PC-9 (cell line): Measurements from ENCODE around the gene ID4. TPM values are rescaled to one million over a fixed set of nuclear protein-coding genes. Genes with fewer than 3 reads are reported as not detected.

Source experiments
- BruUV-seq: library from RNA; stranded (reverse); fragments of 400-500 nt; replicated peaks from 2 replicates; lab custom pipeline; 2021; lab: Mats Ljungman, UMichigan
- CTCF ChIA-PET: fragments of 300-600 bp; sonication (Branson Sonifier 250); formaldehyde crosslinking; loops from one replicate; lab custom pipeline; 2022; ENCODE audit warnings: antibody characterized with exemption; lab: Charles Lee
- POLR2A ChIA-PET: fragments of 300-600 bp; sonication (Branson Sonifier 250); formaldehyde crosslinking; loops from one replicate; lab custom pipeline; 2022; ENCODE audit warnings: antibody characterized with exemption; ENCODE audit not compliant: unreplicated experiment; lab: Charles Lee
- DNase-seq, 2 experiments: peaks; one replicate each; pipeline versions ENCODE4 v3.0.0 to v3.0.0-alpha.2; 2015 to 2022; ENCODE audit warnings: mixed read lengths in 1 of 2
- H2AFZ ChIP-seq: fragments of 200-600 bp; sonication (generic); 2 replicates; pipeline ENCODE4 v1.8.1; 2017; ENCODE audit warnings: antibody characterized with exemption
- H3F3A ChIP-seq: fragments of 200-600 bp; sonication (generic); 2 replicates; pipeline ENCODE4 v1.8.1; 2017; ENCODE audit warnings: antibody characterized with exemption, mild to moderate bottlenecking, low read depth; ENCODE audit not compliant: insufficient read depth
- H3K27ac ChIP-seq: fragments of 200-600 bp; sonication (generic); 2 replicates; pipeline ENCODE4 v1.6.1; 2016; ENCODE audit warnings: mixed run types
- H3K27me3 ChIP-seq: fragments of 200-600 bp; sonication (generic); 2 replicates; pipeline ENCODE4 v1.6.1; 2016; ENCODE audit warnings: low read depth, mixed run types; ENCODE audit not compliant: insufficient read depth
- H3K36me3 ChIP-seq: fragments of 200-600 bp; sonication (generic); 2 replicates; pipeline ENCODE4 v1.6.1; 2016; ENCODE audit warnings: low read depth, mixed run types
- H3K4me1 ChIP-seq: fragments of 200-600 bp; sonication (generic); replicated peaks from 2 replicates; pipeline ENCODE4 v1.6.1; 2016; ENCODE audit warnings: mixed run types; ENCODE audit not compliant: insufficient read depth
- H3K4me2 ChIP-seq: fragments of 200-600 bp; sonication (generic); 2 replicates; pipeline ENCODE4 v1.6.1; 2017; ENCODE audit warnings: mixed run types
- H3K4me3 ChIP-seq: fragments of 200-600 bp; sonication (generic); 2 replicates; pipeline ENCODE4 v1.6.1; 2016; ENCODE audit warnings: mixed run types
- H3K79me2 ChIP-seq: fragments of 200-600 bp; sonication (generic); 2 replicates; pipeline ENCODE4 v1.6.1; 2017; ENCODE audit warnings: low read depth, mixed run types
- H3K9me2 ChIP-seq: fragments of 200-600 bp; sonication (generic); 2 replicates; pipeline ENCODE4 v1.8.1; 2017; ENCODE audit warnings: mild to moderate bottlenecking; ENCODE audit not compliant: insufficient read depth
- H3K9me3 ChIP-seq: fragments of 200-600 bp; sonication (generic); 2 replicates; pipeline ENCODE4 v1.8.1; 2016; ENCODE audit warnings: low read depth; ENCODE audit not compliant: insufficient read depth
- H4K20me1 ChIP-seq: fragments of 200-600 bp; sonication (generic); 2 replicates; pipeline ENCODE4 v1.8.1; 2017; ENCODE audit not compliant: insufficient read depth
- CTCF ChIP-seq: fragments of 200-600 bp; sonication (generic); conservative IDR thresholded peaks from 2 replicates; pipeline ENCODE4 v1.6.1; 2017; ENCODE audit warnings: mixed run types, antibody characterized with exemption, mild to moderate bottlenecking, moderate library complexity
- EZH2 ChIP-seq: fragments of 200-600 bp; sonication (generic); IDR thresholded peaks from 2 replicates; pipeline ENCODE4 v1.8.0; 2017; ENCODE audit warnings: antibody characterized with exemption, low read depth
- intact Hi-C: fragments of 100-400 bp; cut with micrococcal nuclease; formaldehyde crosslinking; loops from one replicate; pipeline ENCODE4 v1.10.0; 2022; ENCODE audit not compliant: unreplicated experiment
- total RNA-seq: library from RNA; stranded (reverse); gene quantifications from 2 replicates; pipeline ENCODE4 v1.2.3, GENCODE V29; 2021

ID4 gene
- total RNA-seq, 1 experiment from 2014 or later: 4.4 TPM

- Histone ChIP-seq H3K4me1 (no peaks in the 10 kb centered on the region), H3K27me3 (no peaks in the 10 kb centered on the region), H3K9me3 (no peaks in the 10 kb centered on the region), H2AFZ (no peak overlapping the region), H3K9me2 (no peaks in the 10 kb centered on the region), H3K4me2 (no peak overlapping the region), H3K79me2 (no peaks in the 10 kb centered on the region), H3K4me3 (no peak overlapping the region), H3K27ac (no peak overlapping the region), H4K20me1 (no peaks in the 10 kb centered on the region), H3F3A (no peaks in the 10 kb centered on the region), H3K36me3 (no peaks in the 10 kb centered on the region)
- no TSS peak for BruUV-seq
- ChIA-PET POLR2A (interaction anchor here (0.6 kb wide), 1 partner anchor 19 kb away, joined by 5 read pairs; no protein-coding TSS in a partner anchor), CTCF (no interaction called here)
- DNase-seq: no peak
- TF ChIP-seq EZH2 (no peak), CTCF (no peak)
- intact Hi-C loops: no loop called here
Measured at GRCh38 chr6:19824058-19824807, 12.9 kb upstream of the ID4 start.

- intact Hi-C loops: no loop called here
- H3K27me3 ChIP-seq: no peaks in the 10 kb centered on the region
- ChIA-PET POLR2A (no interaction called here), CTCF (no interaction called here)
- H3K4me2 ChIP-seq: no peak overlapping the region
- no peaks in the 10 kb centered on the region for H3F3A ChIP-seq
- no peaks in the 10 kb centered on the region for H4K20me1 ChIP-seq
- no peak overlapping the region for H3K4me3 ChIP-seq
- H3K4me1 ChIP-seq: no peaks in the 10 kb centered on the region
- H2AFZ ChIP-seq: no peak overlapping the region
- no peaks in the 10 kb centered on the region for H3K9me2 ChIP-seq
- TF ChIP-seq CTCF (no peak), EZH2 (no peak)
- no peaks in the 10 kb centered on the region for H3K36me3 ChIP-seq
- no peak for DNase-seq
- H3K27ac ChIP-seq: no peak overlapping the region
- BruUV-seq: no TSS peak
- no peaks in the 10 kb centered on the region for H3K79me2 ChIP-seq
- H3K9me3 ChIP-seq: no peaks in the 10 kb centered on the region
Measured at GRCh38 chr6:19827247-19827646, 9.9 kb upstream of the ID4 start.

GRCh38 chr6:19827903-19828302 lies 9.3 kb upstream of the ID4 start:
- TF ChIP-seq CTCF (no peak), EZH2 (no peak)
- no peaks in the 10 kb centered on the region for H3K27me3 ChIP-seq
- H3K27ac ChIP-seq: no peak overlapping the region
- intact Hi-C loops: no loop called here
- H4K20me1 ChIP-seq: no peaks in the 10 kb centered on the region
- no peaks in the 10 kb centered on the region for H3K4me1 ChIP-seq
- no peak for DNase-seq
- H2AFZ ChIP-seq: no peak overlapping the region
- no peak overlapping the region for H3K4me2 ChIP-seq
- POLR2A ChIA-PET: no interaction called here
- no peaks in the 10 kb centered on the region for H3K79me2 ChIP-seq
- BruUV-seq: no TSS peak
- H3K9me2 ChIP-seq: no peaks in the 10 kb centered on the region
- no peak overlapping the region for H3K4me3 ChIP-seq
- H3K36me3 ChIP-seq: no peaks in the 10 kb centered on the region
- no peaks in the 10 kb centered on the region for H3F3A ChIP-seq
- CTCF ChIA-PET: no interaction called here
- H3K9me3 ChIP-seq: no peaks in the 10 kb centered on the region
